GM21381 (cell line): ENCODE data around the gene CEACAM3.

Source experiments
- ATAC-seq: cut with Tn5 transposase; IDR thresholded peaks from one replicate; pipeline ENCODE4 v1.9.1; 2021; ENCODE audit warnings: mild to moderate bottlenecking, moderate library complexity; ENCODE audit not compliant: unreplicated experiment

CEACAM3 gene

DNA sequence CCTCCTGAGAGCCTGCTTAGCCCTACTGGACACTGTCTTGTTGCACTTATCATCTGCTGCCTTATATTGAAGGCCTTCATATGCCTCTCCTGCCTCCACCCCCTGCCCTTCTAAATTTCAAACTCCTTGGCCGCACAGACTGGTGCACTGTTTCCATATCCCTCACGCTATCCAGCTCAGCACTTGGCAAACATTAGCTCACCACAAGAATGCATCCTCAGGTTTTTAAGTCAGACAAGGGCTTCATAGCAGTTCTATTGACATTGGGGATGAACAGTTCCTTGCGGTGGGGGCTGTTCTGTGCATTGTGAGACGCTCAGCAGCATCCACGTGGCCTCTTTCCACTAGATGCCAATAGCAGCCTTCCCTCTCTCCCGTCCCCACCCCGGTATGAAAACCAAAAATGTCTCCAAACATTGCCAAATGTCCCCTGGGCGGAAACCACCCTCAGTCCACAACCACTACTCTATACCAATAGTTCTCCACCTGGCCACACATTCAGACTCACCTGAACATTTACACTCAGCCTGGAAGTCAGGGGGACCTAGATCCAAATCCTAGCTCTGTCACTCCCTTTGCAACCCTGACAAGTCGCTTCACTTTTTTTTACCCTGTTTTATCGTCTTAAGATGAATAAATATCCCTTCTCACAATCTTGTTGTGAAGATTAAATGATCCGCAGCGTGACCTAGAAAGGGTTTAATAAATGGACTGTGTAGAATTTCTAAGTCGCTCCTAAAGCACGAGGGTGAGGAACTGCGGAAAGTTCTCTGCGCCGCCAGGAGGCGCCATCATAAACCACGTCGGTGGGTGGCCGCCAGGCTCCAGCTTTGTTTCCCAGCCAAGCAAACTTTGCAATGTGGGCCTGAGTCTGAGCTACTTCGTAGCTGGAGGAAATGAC is 3.6 kb upstream of the CEACAM3 start:
- no peak for ATAC-seq

DNA sequence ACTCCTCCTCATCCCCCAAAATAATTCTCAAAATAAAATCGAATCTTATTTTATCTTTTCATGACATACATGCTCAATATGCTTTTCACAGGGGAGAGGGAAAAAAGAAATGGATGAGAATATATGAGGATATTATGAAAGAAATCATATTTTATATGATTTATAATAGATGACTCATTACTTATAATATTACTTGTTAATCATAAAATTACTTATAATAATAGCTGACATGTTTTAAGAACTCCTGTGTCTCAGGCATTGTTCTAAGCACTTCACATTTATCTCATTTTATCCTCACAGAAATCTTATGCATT is 3.0 kb upstream of the CEACAM3 start:
- ATAC-seq: no peak

DNA sequence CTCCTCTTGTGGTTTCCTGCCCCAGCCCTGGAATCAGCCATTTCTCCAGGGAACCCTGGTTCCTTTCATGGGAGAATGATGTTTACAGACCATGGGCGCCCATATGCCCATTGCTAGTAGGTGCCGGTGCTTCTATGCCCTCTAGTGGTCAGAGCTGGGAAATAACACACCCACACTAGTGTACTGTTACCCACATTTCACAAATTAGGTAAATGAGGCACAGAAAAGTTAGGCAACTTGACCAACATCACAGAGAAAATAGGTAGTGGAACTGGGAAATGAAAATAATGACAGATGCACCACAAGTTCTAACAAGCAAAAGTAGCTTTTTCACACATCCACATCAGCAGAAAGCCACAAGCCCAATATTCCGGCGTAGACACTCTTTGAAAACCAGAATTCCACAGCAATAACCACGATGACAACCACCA is 1.3 kb upstream of the CEACAM3 start:
- no peak for ATAC-seq

DNA sequence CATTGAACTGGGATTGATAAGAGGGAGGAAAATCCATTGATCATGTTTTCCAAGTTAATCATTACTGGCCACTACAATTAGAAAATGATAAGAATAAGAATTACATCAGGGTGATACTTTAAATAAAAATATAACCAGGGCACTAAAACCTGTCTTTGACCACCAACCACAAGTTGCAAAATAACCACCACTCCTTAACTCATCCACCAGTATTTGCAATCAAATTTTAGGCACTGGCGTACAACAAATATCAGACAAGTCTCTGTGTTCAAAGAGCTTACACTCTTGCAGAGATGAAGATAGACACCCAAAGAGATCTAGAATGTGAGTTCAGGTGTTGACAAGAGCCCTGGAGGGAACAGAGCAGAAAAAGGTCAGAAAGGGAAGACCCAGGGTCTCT is 514 bp downstream of the CEACAM3 start:
- ATAC-seq: no peak

DNA sequence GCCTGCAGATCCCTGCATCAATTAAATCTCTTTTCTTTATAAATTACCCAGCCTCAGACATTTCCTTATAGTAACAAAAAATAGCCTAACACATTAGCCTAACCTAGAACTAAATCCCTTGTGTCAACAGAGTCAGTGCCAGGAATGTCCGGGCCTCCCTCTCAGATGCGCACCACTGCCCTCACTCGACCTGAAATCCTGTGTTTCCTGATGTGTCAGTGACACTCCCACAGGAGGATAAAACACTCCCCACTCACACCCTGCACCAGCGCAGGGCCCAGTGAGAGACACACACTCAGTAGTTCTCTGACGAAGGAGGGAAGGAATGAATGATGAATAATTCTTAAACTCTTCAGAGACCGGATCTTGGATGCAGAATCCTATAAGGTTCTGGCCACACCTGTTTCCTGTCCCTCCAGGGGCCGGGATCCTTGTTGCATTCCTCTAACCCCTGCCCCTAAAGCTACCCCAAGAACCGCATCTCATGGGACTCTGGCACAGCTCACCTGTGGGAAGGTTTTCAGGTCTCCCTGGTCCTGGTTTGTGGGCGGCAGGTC is 3.1 kb downstream of the CEACAM3 start:
- ATAC-seq: no peak

DNA sequence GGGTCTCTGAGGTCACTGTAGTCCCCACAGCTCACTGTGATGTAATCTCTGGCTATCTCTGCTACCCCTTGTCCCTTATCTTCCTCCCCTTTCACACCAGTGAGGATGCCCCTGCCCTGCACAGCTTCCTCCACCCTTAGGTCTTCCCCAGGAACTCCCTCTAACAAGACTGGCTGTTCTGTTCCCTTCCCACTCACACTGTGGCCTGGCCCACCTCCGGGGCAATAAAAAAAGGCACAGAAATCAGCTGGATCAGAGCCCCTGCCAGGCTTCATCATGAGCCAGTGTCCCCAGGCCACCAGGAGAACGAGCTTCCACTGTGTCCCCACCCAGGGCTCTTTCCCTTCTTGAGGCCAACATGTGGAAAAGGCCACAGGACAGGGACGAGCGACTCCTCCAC is 4.6 kb downstream of the CEACAM3 start:
- ATAC-seq: no peak

DNA sequence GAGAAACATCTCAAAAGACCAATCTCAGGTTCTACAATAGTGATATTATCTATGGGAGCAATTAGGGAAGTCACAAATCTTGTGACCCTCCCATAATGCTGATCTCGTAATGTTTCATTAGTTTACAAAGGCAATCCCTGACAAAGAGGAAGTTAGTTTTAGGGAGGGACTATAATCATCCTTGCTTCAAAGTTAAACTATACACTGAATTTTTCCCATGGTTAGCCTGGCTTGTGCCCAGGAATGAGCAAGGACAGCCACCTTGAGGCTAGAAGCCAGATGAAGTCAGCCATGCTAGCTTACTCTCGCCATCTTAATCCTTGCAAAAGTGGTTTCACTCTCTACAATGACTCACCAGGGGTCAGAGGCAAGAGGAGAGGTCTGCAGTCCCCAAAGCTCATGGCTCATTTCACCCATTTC is 5.4 kb downstream of the CEACAM3 start:
- ATAC-seq: no peak

DNA sequence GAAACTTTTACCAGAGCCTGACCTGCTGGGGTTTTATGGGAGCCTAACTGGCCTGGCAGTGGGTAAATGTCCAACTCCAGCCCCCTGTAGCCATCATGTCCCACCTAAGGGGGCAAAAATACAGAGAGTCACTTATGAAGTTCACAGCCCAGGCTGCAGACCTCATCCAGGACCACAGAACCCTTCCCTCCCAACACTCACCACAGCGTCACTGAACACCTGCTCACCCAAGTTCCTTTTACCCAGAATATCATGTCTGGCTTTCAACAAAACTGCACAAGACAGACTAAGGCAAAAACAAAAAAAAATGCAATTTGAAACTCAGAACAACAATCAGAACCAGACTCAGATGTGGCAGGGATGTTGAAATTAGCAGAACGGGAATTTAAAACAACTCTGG is 6.4 kb downstream of the CEACAM3 start:
- no peak for ATAC-seq

DNA sequence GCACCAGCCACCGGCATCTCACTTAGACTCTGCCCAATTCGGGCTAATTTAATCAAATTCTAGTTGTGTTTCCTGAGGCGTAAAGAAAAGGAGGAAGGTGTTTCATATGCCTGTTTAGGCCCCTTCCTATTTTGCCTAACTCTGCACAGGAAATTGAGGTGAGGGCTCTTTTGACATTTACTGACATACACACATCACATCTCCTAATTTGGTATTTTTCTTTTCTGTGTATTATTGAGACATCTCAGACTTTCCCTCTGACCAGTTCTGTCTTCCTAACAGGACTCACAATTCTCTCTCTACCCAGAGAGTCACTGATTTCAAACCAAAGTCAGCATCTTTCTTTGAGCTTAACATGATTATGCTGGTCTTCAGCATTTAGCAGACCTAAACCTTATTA is 7.9 kb downstream of the CEACAM3 start:
- ATAC-seq: no peak

DNA sequence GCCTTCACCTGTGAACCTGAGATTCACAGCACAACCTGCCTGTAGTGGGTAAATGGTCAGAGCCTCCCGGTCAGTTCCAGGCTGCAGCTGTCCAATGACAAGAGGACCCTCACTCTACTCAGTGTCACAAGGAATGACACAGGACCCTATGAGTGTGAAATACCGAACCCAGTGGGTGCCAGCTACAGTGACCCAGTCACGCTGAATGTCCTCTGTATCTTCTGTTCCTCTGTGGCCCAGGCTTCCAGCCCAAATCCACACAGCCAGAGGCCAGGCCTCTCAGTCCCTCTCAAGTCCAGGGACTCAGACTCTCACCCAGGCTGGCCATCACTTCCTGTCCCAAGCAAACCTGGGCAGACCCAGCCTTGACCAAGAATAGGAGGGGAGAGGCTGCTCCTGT is 10.8 kb downstream of the CEACAM3 start:
- no peak for ATAC-seq

DNA sequence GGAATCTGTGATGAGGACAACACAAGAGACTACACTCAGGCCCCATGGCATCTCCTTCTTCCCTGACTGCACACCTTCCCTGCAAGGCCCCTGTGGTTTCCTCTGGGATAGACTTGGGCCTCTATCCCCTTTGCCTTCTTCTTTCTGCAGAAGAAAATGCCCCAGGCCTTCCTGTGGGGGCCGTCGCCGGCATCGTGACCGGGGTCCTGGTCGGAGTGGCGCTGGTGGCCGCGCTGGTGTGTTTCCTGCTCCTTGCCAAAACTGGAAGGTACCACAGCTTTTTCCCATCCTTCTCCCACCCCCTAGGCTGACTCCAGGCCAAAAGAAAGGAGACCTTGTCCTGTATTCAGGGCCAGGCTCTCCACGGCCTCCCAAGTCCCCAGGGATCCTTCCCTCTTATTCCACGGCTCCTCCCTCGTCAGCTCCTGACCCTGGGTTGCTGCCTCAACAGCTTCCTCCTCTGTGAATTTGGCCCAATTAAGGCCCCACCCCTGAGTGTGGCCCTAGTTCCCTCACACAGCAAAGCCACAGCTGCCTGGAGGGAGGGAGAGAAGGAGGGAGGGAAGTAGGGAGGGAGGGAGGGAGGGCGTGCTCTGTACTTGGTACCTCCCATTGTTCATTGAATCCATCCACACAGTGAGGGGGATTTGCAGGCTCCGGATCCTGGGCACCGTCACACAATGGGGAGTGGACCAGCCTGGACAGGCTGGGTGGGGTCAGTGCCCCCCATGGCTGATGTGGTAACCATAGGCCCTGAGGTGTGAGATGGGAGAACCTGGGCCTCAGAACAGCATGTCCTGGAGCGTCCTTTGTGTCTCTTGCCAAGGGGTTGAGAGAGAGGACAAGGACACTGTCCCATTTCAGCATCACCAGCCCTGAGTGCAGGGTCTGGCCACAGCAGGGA is 12.5 kb downstream of the CEACAM3 start:
- ATAC-seq: no peak

DNA sequence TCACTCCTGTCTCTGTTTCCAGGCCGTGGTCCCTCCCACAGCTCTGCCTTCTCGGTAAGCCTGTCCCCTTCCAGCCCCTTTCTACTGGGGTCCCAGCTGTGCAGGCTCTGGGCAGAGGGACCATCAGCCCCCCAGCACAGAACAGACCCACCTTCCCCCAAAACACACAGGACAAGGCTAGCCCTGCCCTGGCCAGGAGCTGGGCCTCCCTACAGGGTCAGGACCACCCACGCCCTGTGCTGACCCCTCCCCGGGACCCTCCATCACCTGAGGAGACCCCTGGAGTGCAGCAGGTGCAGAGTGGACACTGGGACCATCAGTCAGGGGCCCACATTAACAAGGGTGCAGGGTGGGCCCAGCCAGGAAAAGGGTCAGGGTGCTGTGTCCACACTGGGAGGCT is 13.9 kb downstream of the CEACAM3 start:
- no peak for ATAC-seq

DNA sequence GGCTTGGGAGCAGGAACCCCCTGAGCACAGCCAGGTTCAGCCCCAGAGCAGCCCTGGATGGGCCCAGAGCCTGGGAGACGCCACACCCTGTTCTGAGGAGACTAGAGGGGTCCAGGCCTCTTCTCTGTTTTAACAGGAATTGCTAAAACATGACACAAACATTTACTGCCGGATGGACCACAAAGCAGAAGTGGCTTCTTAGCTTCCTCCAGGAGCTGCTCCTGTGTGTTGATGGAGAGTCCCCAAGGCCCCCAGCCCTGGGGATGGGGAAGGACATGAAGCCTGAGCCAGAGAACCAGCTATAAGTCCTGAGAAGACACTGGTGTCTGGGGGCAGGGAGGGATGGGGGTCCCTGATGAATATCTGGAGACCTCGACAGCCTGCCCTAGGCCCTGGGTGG is 14.6 kb downstream of the CEACAM3 start:
- no peak for ATAC-seq

DNA sequence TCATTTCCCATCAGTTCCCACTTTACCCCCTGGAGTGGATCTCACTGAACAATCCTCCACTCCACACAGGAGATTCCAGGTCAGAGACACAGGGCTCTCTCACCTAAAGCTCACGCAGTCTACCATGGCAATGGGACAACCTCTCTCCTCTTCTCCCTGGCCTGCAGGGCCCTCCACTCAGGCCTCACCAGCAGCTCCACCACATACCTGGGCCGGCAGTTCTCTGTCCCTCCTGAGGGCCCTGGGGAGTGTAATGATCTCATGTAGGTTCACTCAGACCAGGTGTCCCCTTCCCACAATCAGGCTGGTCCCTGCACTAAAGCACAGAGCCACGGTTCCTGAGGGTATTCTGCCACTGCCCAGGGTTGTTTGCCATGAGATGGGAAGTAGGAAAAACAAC is 15.6 kb downstream of the CEACAM3 start:
- no peak for ATAC-seq

DNA sequence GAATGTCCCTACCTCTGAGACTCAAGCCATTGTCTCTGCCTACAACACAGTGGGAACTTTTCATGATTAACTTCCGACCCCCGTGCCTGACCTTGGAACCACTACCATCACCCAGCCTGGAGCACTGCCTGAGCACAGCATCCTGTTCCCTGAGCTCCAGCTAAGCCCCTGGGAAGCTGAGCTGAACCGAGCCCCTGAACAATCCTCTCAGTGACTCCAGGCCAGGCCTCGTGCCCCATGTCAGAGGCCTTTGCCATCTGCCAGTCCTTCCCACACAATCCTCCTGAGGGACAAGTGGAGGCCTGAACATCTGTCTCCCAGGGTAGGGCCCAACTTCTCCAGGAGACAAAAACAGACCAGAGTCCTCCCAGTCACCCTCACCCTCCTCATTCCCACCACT is 17.5 kb downstream of the CEACAM3 start:
- ATAC-seq: no peak

DNA sequence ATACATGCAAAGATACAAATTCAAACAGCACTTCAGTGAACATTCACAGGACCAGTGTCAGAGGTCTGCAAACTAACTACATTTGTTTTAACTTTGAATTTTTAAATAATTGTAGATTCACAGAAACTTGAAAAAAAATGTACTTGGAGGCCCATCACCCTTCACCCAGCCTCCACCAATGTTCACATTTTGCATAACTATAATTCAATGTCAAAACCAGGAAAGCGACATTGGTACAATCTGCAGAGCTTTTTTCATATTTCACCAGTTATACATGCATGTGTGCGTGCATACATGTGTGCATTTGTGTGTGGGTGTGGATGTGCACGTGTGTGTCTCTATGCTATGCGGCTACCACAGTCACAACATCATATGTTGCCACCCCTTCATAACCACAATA is 18.9 kb downstream of the CEACAM3 start:
- no peak for ATAC-seq

DNA sequence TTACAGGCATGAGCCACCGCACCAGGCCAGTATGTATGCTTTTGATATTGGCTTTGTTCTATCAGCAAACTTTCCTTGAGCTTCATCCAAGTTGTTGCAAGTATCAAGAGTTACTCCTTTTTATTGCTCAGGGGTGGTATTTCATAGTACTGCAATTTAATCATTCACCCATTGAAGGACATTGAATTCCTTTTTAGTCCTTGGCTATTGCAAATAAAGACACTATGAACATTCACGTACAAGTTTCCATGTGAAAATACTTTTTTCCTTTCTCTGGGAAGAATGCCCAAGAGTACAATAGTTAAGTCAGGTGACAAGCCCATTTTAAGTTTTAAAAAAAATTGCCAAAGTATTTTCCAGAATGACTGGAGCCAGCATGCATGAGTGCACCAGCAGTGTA is 20.4 kb downstream of the CEACAM3 start:
- ATAC-seq: no peak

DNA sequence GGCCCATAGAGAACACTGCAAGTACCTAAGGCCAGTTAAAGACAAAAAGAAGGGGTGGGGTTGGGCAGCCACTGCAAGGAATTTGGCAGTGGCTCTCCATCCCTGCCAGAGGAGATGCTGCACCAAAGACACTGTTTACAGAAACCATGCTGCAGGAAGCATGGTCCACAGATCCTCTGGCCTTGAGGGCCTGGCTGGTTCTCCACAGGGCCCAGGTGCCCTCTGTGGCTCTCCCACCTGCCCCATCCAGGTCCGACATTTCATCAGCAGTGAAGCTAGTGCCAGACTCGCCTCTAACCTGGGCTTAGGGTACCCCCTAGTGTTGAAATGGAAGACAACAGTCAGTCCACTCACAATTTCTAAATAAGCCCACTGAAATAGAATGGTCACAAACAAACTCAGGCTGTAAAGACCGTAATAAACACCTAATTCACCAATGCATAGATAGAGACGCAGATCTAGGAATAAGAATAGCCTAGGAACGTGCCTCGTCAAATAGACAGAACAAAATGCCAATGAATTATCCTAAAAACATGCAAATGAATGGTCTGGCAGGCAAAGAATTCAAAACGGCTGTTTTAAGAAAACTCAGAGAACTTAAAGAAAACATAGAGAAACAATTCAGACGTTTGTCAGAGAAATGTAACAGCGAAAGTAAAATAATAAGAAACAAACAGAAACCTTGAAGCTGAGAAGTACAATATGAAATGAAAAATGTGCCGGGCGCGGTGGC is 24.8 kb downstream of the CEACAM3 start:
- no peak for ATAC-seq

DNA sequence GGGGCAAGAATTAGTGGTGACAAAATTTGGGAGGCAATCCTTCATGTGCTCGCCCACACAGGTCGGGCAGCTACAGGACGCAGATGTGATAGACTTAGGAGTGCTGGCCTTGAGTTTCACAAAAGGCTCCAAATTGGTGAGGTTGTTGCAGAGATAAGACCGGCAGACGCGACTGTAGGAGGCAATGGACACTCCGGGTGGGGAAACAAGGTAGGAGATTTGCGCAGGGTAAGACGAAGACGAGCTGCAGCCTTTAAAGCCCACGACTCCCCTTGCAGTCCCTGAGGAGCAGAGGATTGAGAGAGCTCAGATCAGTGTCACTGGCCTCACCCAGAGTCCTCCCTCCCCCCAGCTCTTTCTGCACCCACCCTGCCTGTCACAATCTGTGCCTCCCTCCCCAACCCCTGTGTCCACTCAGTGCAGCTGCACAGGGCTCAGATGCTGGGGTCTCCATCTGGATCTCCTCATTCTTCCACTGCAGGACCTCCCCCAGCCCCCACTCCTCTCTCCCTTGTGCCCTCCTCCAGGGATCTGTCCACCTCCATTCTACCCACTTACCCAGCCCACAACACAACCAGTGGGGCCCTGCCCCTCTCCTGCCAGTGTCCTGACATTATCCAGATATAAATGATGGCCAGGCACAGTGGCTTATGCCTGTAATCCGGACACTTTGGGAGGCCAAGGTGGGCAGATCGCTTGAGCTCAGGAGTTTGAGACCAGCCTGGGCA is 41.8 kb downstream of the CEACAM3 start:
- no peak for ATAC-seq

DNA sequence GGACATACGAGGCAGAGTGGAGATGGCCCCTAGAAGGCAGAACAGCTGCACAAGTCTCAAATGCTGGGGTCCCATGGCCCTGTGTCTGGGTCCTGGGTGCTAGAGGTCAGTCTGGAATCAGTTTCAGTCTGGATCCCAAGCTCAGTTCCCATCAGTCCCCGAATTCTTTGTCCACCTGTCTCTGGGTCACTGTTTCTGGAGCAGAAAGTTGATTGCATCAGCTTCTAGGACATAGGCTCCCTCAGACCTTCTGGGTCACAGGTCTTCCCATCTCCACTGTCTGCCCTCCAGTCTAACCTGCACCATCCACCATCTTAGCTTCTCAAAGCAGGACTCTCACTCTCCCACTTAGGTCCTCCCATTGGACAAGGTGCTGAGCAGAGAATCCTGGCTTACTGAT is 42.8 kb downstream of the CEACAM3 start:
- ATAC-seq: no peak
